ENCODE data around the gene ABCC6.
"Not testable (repeated sequence)": the region's sequence is repeated elsewhere in the genome, so short reads cannot be mapped to it uniquely, and the experiment has no call there.

The ABCC6 gene

GRCh38 chr16:16222850-16223661, at the start of gene ABCC6:
TSS of gene ABCC6 (minus strand) at chr16:16223494. CDS start at chr16:16223434, 60 bp downstream.
- DNase-seq (ENCODE audit: low read depth) = not testable (repeated sequence)

GRCh38 chr16:16272573-16273221, 49.4 kb upstream of the ABCC6 start:
- DNase-seq (ENCODE audit: low read depth) = not testable (repeated sequence)

- DNase-seq (ENCODE audit: low read depth) = not testable (repeated sequence)
Measured at GRCh38 chr16:16271658-16272057, 48.4 kb upstream of the ABCC6 start.

- DNase-seq (ENCODE audit: low read depth) = not testable (repeated sequence)
Measured at GRCh38 chr16:16268185-16268808, 45.0 kb upstream of the ABCC6 start.

GRCh38 chr16:16267708-16268107, 44.4 kb upstream of the ABCC6 start:
- DNase-seq (ENCODE audit: low read depth) = not testable (repeated sequence)

- not testable (repeated sequence) for DNase-seq (ENCODE audit: low read depth)
Measured at GRCh38 chr16:16265044-16265443, 41.8 kb upstream of the ABCC6 start.

- not testable (repeated sequence) for DNase-seq (ENCODE audit: low read depth)
Measured at GRCh38 chr16:16263947-16264346, 40.7 kb upstream of the ABCC6 start.

- DNase-seq (ENCODE audit: low read depth) = not testable (repeated sequence)
Measured at GRCh38 chr16:16262954-16263555, 39.8 kb upstream of the ABCC6 start.

- DNase-seq (ENCODE audit: low read depth) = not testable (repeated sequence)
Measured at GRCh38 chr16:16259971-16260370, 36.7 kb upstream of the ABCC6 start.

- DNase-seq (ENCODE audit: low read depth) = not testable (repeated sequence)
Measured at GRCh38 chr16:16258822-16259221, 35.5 kb upstream of the ABCC6 start.

- DNase-seq (ENCODE audit: low read depth) = not testable (repeated sequence)
Measured at GRCh38 chr16:16257301-16257923, 34.1 kb upstream of the ABCC6 start.

- not testable (repeated sequence) for DNase-seq (ENCODE audit: low read depth)
Measured at GRCh38 chr16:16252377-16252776, 29.1 kb upstream of the ABCC6 start.

GRCh38 chr16:16249621-16250330, 26.5 kb upstream of the ABCC6 start:
- DNase-seq (ENCODE audit: low read depth) = not testable (repeated sequence)

GRCh38 chr16:16247439-16247838, 24.1 kb upstream of the ABCC6 start:
- not testable (repeated sequence) for DNase-seq (ENCODE audit: low read depth)

GRCh38 chr16:16246578-16247262, 23.4 kb upstream of the ABCC6 start:
- DNase-seq (ENCODE audit: low read depth) = not testable (repeated sequence)

GRCh38 chr16:16243886-16244285, 20.6 kb upstream of the ABCC6 start:
- DNase-seq (ENCODE audit: low read depth) = not testable (repeated sequence)

- DNase-seq (ENCODE audit: low read depth) = not testable (repeated sequence)
Measured at GRCh38 chr16:16240667-16241066, 17.4 kb upstream of the ABCC6 start.

- DNase-seq (ENCODE audit: low read depth) = not testable (repeated sequence)
Measured at GRCh38 chr16:16237738-16238137, 14.4 kb upstream of the ABCC6 start.

- DNase-seq (ENCODE audit: low read depth) = not testable (repeated sequence)
Measured at GRCh38 chr16:16237071-16237470, 13.8 kb upstream of the ABCC6 start.

GRCh38 chr16:16232692-16233061, 9.4 kb upstream of the ABCC6 start:
- DNase-seq (ENCODE audit: low read depth) = not testable (repeated sequence)
